Peyer's patch (tissue), 4 donors: Measurements from ENCODE around the gene MSI2. TPM values are rescaled to one million over a fixed set of nuclear protein-coding genes. Genes with fewer than 3 reads are reported as not detected.

ENCODE experiments used
- DNase-seq, 3 donors: peaks; one replicate each; pipeline ENCODE4 v3.0.0-alpha.2; 2017 to 2019
- H3K27ac ChIP-seq, 4 donors: fragments of 200-600 bp; sonication (generic); one replicate each; pipeline ENCODE4 v1.5.1; 2016 to 2019
- H3K27me3 ChIP-seq, 2 donors: fragments of 200-600 bp; sonication (generic); one replicate each; pipeline ENCODE4 v1.5.1; 2019
- H3K36me3 ChIP-seq, 3 donors: fragments of 200-600 bp; sonication (generic); one replicate each; pipeline ENCODE4 v1.5.1; 2016 to 2019
- H3K4me1 ChIP-seq, 4 donors: fragments of 200-600 bp; sonication (generic); one replicate each; pipeline ENCODE4 v1.5.1; 2016 to 2019
- H3K4me3 ChIP-seq, 4 donors: fragments of 200-600 bp; sonication (generic); 1 replicate in 3 of 4; 2 replicates in 1 of 4; pipeline ENCODE4 v1.5.1; 2016 to 2019; ENCODE audit warnings: mild to moderate bottlenecking in 1 of 4
- H3K9me3 ChIP-seq, 4 donors: fragments of 200-600 bp; sonication (generic); one replicate each; pipeline ENCODE4 v1.5.1; 2016 to 2019; ENCODE audit warnings: mild to moderate bottlenecking in 1 of 4
- CTCF ChIP-seq, 6 experiments: fragments of 450-650 bp in 4 of 6; fragments of 200-600 bp in 2 of 6; sonication (generic) in 1 of 6; IDR thresholded peaks; one replicate each; pipeline ENCODE4 v1.5.1; 2017 to 2019; ENCODE audit warnings: antibody characterized with exemption in 6 of 6, mild to moderate bottlenecking in 3 of 6, moderate library complexity in 1 of 6
- POLR2A ChIP-seq, 2 donors: fragments of 450-650 bp; IDR thresholded peaks; one replicate each; pipeline ENCODE4 v1.5.1; 2017; ENCODE audit warnings: antibody characterized with exemption in 2 of 2, mild to moderate bottlenecking in 2 of 2, moderate library complexity in 2 of 2
- total RNA-seq, 4 donors: library from RNA; depleted of rRNA; stranded (reverse); fragments of >200 nt; gene quantifications; one replicate each; pipeline ENCODE4 v1.1.0, GENCODE V29; 2016

Gene MSI2
- total RNA-seq, 4 donors from 2014 or later = 25.9 to 39.0 (median 29.2) TPM

GRCh38 chr17:57264776-57265175 is 8.5 kb downstream of the MSI2 start:
- DNase-seq = no peak
- TF ChIP-seq CTCF (IDR thresholded peaks at IDR 0.05) = no peak
- TF ChIP-seq POLR2A (IDR thresholded peaks at IDR 0.05) = no peak
- H3K36me3 ChIP-seq = peaks cover 0 to 10% (median 0%) of the 10 kb centered on the region in 3 donors

GRCh38 chr17:57266902-57267311 is 10.6 kb downstream of the MSI2 start:
- Histone ChIP-seq H3K9me3 (no peaks in the 10 kb centered on the region), H3K4me1 (no peaks in the 10 kb centered on the region), H3K27me3 (no peaks in the 10 kb centered on the region), H3K36me3 (peaks cover 0 to 10% (median 0%) of the 10 kb centered on the region in 3 donors), H3K4me3 (no peak overlapping the region), H3K27ac (no peak overlapping the region)
- DNase-seq = no peak
- TF ChIP-seq POLR2A (IDR thresholded peaks at IDR 0.05) (no peak), CTCF (IDR thresholded peaks at IDR 0.05) (no peak)

More at GRCh38 chr17:57264776-57265175, 8.5 kb downstream of the MSI2 start:
- Histone ChIP-seq H3K27me3 (no peaks in the 10 kb centered on the region), H3K27ac (no peak overlapping the region), H3K4me3 (no peak overlapping the region), H3K9me3 (no peaks in the 10 kb centered on the region), H3K4me1 (no peaks in the 10 kb centered on the region)

- H3K4me1 ChIP-seq = no peaks in the 10 kb centered on the region
- no peaks in the 10 kb centered on the region for H3K36me3 ChIP-seq
- DNase-seq = no peak
- no peak overlapping the region for H3K4me3 ChIP-seq
- H3K27ac ChIP-seq = no peak overlapping the region
- H3K9me3 ChIP-seq = no peaks in the 10 kb centered on the region
- no peaks in the 10 kb centered on the region for H3K27me3 ChIP-seq
- TF ChIP-seq POLR2A (IDR thresholded peaks at IDR 0.05) = no peak
- TF ChIP-seq CTCF (IDR thresholded peaks at IDR 0.05) = no peak
Measured at GRCh38 chr17:57268181-57268580, 11.9 kb downstream of the MSI2 start.

- H3K27ac ChIP-seq = no peak overlapping the region
- H3K27me3 ChIP-seq = no peaks in the 10 kb centered on the region
- no peak for DNase-seq
- TF ChIP-seq CTCF (IDR thresholded peaks at IDR 0.05) (no peak), POLR2A (IDR thresholded peaks at IDR 0.05) (no peak)
- no peaks in the 10 kb centered on the region for H3K9me3 ChIP-seq
- H3K4me3 ChIP-seq = no peak overlapping the region
- peaks cover 0 to under 1% (median 0%) of the 10 kb centered on the region in 3 donors for H3K36me3 ChIP-seq
- no peaks in the 10 kb centered on the region for H3K4me1 ChIP-seq
Measured at GRCh38 chr17:57269052-57269451, 12.7 kb downstream of the MSI2 start.

GRCh38 chr17:57269598-57270255 is 13.4 kb downstream of the MSI2 start:
- H3K4me3 ChIP-seq = no peak overlapping the region
- no peaks in the 10 kb centered on the region for H3K27me3 ChIP-seq
- peaks cover 0 to 5% (median 0%) of the 10 kb centered on the region in 3 donors for H3K36me3 ChIP-seq
- TF ChIP-seq CTCF (IDR thresholded peaks at IDR 0.05) (no peak), POLR2A (IDR thresholded peaks at IDR 0.05) (no peak)
- no peaks in the 10 kb centered on the region for H3K9me3 ChIP-seq
- no peak overlapping the region for H3K27ac ChIP-seq
- H3K4me1 ChIP-seq = no peaks in the 10 kb centered on the region
- no peak for DNase-seq
